ENCODE data around the gene SEC31B. TPM values are rescaled to one million over a fixed set of nuclear protein-coding genes. Genes with fewer than 3 reads are reported as not detected.

The SEC31B gene, protein sequence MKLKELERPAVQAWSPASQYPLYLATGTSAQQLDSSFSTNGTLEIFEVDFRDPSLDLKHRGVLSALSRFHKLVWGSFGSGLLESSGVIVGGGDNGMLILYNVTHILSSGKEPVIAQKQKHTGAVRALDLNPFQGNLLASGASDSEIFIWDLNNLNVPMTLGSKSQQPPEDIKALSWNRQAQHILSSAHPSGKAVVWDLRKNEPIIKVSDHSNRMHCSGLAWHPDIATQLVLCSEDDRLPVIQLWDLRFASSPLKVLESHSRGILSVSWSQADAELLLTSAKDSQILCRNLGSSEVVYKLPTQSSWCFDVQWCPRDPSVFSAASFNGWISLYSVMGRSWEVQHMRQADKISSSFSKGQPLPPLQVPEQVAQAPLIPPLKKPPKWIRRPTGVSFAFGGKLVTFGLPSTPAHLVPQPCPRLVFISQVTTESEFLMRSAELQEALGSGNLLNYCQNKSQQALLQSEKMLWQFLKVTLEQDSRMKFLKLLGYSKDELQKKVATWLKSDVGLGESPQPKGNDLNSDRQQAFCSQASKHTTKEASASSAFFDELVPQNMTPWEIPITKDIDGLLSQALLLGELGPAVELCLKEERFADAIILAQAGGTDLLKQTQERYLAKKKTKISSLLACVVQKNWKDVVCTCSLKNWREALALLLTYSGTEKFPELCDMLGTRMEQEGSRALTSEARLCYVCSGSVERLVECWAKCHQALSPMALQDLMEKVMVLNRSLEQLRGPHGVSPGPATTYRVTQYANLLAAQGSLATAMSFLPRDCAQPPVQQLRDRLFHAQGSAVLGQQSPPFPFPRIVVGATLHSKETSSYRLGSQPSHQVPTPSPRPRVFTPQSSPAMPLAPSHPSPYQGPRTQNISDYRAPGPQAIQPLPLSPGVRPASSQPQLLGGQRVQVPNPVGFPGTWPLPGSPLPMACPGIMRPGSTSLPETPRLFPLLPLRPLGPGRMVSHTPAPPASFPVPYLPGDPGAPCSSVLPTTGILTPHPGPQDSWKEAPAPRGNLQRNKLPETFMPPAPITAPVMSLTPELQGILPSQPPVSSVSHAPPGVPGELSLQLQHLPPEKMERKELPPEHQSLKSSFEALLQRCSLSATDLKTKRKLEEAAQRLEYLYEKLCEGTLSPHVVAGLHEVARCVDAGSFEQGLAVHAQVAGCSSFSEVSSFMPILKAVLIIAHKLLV
- 2.0 and 2.2 TPM in 2 replicates for total RNA-seq

DNA sequence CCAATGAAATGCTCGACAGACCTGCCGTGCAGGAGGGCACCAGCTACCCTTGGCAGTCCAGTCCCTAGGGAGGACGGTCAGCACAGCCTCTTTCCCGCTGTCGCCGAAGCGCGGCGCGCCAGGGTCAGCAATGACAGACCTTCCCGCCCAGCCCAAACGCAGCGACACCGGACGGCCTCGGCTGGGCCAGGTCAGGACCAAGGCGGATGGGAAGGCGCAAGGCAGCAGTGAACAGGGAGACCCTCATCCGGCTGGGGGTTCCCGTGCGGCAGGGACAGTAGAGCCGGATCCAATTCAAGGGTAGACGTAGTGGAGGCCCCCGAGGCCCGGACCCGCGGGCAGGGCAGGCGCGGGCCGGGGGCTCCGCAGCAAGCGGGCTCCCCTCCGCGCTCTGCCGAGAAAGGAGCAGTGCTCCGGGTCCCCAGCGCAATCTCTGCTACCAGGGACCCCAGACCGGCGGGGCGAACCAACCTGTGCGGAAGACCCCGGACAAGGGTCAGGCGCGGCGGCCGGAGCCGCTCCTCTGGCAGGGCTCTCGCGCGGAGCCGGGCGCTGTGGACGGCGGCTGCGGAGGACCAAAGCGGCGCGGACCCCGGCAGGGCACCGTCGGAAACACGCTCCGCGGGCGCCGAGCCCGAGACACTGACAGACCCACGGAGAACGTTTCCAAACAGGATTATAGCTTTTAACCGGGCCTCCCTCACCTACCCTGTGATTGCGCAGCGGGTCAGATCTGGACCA is at the start of gene SEC31B:
Gene SEC31B, minus strand, starts transcription at position 551 of the 741 bp plus-strand sequence. CDS start 2,909 bp downstream, outside the sequence.

DNA sequence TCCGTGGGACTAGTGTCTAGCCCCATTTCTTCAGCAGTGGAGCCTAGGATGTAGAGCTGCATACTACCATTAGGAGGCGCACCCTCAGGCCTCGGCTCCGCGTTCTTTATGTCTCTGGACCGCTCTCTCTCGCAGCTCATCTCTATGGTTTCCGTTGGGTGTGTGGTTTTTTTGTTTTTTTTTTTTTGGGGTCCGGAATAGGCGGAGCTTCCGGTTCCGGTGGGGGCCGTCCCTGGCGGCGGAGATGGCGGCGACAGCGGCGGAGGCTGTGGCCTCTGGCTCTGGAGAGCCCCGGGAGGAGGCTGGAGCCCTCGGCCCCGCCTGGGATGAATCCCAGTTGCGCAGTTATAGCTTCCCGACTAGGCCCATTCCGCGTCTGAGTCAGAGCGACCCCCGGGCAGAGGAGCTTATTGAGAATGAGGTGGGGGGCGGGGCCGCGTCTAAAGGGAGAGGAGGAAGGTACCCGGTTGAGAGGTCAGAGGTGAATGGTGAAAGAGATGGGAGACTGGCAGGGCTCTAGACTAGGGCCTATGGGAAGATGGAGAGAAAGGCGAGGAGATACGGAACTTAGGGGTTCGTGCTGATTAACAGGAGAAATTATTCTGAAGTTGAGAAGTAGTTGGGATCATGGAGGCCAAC is 16.2 kb upstream of the SEC31B start, which contains the start of gene HIF1AN:
Gene HIF1AN, plus strand, starts transcription at position 229 of the 639 bp plus-strand sequence. Its CDS starts 16 bp downstream, at position 245.

DNA sequence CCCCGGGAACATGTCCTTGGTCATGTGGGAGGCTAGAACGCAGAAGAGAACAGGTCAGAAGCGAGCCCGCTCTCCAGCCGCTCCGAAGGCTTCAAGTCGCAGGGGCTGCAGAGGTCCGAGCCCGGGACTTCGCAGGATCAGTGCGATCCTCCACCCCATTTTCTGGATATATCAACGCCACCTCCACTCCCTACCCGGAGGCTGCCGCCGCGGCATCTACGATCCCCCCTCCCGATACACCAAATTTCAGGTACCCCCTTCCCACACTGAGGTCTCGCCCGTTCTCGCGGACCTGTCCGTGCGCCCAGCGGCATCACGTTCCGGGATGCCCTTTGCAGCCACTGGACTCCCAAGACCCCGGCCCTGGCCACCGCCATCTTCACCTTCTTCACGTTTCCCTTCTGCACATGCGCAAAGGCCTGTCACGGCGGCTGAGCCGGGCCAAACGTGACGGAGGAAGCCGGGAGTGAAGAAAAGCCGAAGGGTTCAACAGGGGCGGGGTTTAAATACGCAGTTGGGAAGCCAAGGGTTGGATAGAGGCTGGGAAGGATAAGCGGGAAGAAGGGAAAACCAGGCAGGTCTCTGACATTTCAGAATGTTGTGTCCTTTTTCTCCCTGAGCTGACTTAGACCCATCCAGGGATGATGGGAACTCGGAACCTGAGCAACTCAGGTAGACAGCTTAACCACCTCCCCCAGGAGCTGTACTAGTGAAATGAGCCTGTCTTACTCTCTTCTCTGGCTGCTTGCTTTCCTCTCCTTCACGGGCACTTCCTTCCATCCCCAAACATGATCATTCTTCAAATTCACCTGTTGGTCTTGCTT is 10.0 kb upstream of the SEC31B start, which contains the start of gene NDUFB8:
Gene NDUFB8, minus strand, starts transcription at position 397 of the 824 bp plus-strand sequence. Its CDS starts 20 bp downstream, at position 377.

DNA sequence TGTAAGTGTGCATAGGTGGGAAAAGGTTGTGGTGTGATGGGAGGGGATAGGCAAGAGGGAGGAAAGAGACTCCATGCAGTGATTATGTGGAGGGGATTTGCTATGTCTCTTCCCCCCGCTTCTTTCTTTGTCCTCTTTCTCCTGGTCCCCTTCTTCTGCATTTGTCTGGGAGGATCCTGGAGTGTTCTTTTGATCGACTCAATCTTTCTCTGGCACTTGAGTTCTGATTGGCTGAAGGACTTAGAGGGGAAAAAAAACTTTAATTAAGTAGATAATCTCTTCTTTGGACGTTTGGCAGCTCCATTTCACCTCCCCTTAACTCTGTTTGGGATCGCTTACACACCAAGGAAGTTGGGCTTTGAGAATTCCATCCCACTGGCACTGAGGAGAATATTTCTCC is 57.0 kb downstream of the SEC31B start, which contains the start of gene WNT8B:
Gene WNT8B, plus strand, starts transcription at position 301 of the 400 bp plus-strand sequence. CDS start 160 bp downstream, outside the sequence.

Other genes starting within 250 kb of the SEC31B start
- 26.0 and 44.8 TPM in 2 replicates for gene BLOC1S2, start 233.2 kb downstream of the SEC31B start, total RNA-seq
- 0.37 TPM in 1 of 2 replicates, not detected in the other for gene PKD2L1, start 189.6 kb downstream of the SEC31B start, total RNA-seq
- 384 and 644 TPM in 2 replicates for gene SCD, start 172.6 kb downstream of the SEC31B start, total RNA-seq
- not detected in 2 replicates for gene WNT8B, start 56.9 kb downstream of the SEC31B start, total RNA-seq
- 108 and 122 TPM in 2 replicates for gene NDUFB8, start 10.0 kb upstream of the SEC31B start, total RNA-seq
- gene HIF1AN, start 16.1 kb upstream of the SEC31B start, total RNA-seq, result 7.3 and 11.5 TPM in 2 replicates
- gene PAX2, start 225.7 kb upstream of the SEC31B start, total RNA-seq, result not detected in 2 replicates